HG03095 (cell line): ENCODE data around the gene SPAG16.
"Not testable (repeated sequence)": the region's sequence is repeated elsewhere in the genome, so short reads cannot be mapped to it uniquely, and the experiment has no call there.

ENCODE experiments used
- ATAC-seq: cut with Tn5 transposase; IDR thresholded peaks from one replicate; pipeline ENCODE4 v1.9.1; 2021; ENCODE audit warnings: moderate library complexity; ENCODE audit not compliant: unreplicated experiment

SPAG16 gene

DNA sequence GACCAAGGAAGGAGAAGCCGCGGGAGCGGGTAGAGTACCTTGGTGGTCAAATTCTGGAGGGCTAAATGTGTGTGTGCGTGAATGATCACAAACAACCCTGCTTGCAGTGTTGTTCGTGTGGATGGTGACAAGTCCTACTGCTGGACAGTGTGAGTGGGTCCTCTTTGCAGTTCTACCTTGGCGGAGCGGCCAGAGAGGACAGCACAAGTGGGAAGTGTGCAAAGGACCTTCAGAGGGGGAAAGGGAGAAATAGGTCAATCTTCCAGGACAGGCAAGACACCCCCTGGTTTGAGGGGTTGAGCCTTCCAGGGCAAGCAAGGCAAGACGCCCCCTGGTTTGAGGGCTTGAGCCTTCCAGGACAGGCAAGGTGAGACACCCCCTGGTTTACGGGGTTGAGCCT, 122.8 kb downstream of the SPAG16 start:
- ATAC-seq, result not testable (repeated sequence)

DNA sequence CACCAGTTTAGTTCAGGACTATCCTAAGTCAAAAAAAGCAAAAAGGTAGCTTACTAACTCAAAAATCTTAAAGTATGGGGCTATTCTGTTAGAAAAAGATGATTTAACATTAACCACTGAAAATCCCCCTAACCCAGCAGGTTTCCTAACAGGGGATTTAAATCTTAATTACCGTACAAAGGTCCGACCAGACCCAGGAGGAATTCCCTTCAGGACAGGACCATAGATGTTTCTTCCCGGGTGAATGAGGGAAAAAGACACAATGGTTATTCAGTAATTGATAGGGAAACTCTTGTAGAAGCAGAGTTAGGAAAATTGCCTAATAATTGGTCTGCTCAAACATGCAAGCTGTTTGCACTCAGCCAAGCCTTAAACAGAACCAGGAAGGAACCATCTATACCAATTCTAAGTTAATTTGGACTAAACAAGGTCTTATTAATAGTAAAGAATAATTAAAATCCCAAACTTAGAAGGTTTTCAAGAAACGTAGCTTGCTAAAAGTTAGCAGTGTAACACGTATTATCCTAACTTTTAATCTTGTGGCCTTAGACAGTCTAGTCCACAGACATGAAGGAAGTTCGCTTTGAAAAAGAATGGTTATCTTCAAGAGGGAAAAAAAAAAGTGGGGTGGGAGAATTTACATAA, 124.3 kb downstream of the SPAG16 start:
- ATAC-seq, result not testable (repeated sequence)

DNA sequence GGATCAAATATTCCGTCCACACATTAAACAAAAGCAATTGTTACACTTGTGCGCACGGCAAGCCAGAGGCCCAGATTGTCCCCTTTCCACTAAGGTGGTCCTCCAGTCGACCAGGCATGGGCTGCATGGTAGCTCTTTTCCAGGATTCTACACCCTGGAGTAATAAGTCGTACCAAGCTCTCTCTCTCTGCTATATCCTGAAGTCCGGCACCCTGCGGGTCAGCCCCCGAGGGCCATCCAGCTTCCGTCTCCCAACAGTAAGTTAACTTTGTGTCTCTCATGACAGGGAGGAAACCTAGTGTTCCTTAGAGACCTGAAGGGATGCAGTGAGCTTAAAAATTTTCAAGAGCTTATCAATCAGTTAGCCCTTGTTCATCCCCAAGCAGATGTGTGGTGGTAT, 126.4 kb downstream of the SPAG16 start:
- ATAC-seq, result not testable (repeated sequence)

DNA sequence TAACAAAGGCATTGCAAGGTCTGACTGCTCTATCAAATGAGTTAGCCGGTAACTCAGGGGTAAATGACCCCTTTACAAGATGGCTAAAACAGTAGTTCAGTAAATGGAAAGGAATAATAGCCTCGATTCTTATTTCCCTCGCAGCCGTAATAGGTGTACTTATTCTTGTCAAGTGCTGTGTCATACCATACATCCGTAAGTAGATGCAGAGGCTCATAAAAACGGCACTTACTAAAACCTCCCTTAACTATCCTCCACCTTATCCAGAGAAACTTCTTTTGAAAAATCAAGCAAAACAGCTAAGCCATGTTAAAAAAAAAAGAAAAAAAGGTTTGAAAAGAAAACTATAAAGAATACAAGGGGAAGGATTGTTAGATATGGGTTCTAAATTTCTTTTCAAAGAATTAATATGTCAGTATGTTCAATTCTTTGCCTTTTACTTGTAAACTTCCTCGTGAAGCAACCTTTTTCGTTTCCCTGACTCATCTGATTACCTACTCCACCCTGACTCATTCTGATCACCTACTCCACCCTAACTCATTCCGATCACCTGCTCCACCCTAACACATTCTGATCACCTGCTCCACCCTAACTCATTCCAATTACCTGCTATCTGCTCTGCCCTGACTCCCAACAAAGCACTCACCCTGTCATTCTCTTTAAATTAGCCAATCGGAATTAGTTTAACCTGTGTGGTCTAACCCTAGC, 127.5 kb downstream of the SPAG16 start:
- ATAC-seq, result no peak

DNA sequence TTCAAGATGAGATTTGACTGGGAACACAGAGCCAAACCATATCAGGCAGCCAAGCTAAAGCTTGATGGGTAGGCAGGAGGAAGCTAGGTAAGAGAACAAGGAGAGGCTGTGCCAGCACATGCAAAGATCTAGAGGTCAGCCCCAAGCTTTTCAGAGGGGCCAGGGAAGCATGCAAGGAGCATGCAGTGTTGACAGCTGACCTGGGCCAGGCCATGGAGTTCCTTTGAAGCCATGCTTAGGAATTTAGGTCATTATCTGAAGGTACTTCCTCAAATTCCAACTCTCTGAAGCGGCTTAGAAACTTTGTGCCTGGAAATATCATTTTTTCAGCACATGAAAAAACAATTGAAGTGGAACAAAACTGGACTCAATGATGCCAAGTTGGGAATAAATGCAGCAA, 130.8 kb downstream of the SPAG16 start:
- no peak for ATAC-seq

DNA sequence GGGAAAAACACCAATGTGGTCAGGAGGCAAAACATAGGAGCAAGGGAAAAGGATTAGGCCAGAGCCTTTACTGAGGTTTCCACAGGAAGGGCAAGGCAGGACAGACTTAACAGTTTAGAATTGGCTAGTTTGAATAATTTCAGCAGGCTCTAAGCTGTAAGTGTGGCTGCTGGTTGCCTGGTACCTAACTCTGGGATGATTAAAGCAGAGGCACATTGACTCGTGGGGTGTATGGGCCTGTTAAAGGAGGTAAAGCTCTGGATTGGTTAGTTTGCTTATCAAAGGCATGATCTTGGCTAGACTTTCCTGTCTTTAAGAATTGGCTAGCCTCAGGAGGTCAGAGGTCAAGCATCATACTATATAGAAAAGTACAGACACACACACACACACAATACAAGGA, 132.6 kb downstream of the SPAG16 start:
- no peak for ATAC-seq

DNA sequence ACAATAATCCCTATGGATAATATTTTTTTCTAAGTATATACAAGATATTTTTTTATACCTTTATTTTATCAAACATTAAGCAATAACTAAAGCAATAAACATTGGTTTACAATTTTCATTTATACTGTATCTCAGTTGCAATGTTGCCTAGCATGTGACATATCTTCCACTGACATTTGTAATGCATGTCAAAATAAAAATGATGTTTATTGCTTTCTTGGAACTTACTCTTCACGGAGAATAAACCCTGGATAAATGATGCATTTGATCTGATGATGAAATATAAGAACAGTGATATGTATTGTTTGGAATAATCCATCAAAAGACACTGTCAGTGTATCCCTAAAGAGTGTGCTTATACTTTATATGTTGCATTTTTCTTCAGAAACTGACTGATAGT, 135.7 kb downstream of the SPAG16 start:
- ATAC-seq, result no peak

DNA sequence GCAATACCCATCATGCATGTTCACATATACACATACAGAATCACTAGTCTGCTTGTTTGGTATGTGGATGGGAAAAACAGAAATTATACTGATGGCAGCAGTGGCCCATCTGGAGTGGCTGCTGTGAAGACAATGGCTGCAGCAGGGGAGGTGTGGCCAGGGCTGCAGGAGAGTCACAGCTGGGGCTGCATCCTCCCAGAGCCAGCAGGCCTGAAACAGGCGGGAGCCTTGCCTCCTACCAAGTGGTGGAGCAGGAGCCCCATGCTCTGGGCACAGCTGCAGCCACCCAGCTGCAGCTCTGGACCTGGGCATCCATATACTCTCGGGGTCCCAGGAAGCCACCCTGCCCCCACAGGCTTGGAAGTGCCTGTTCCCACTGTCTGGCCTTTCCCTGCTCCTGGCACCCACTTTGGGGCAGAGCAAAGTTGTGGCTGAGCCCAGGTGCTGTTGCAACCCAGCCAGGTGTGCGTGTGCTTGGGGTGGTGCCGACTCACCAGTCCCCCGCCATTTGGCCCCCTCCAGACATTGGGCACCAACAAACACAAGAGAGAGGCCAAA, 136.6 kb downstream of the SPAG16 start:
- no peak for ATAC-seq

DNA sequence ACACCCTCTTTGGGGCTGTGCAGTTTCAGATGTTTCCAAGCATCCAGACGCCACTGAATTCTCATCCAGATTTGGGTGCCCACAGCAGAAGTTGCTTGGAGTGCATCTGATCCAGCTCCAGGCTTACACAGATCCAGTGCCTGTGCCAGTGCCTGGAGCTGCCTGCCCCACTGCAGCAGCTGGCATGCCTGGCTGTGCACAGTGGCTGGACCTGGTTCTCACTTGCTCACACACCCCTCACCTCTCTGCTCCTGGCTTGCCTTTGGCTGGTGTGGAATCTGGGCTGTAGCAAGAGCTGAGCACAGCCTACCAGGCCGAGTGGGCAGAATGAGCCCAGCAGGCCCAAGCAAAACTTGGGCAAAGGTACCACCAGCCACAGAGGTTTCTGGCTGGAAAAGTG, 137.9 kb downstream of the SPAG16 start:
- ATAC-seq, result no peak

DNA sequence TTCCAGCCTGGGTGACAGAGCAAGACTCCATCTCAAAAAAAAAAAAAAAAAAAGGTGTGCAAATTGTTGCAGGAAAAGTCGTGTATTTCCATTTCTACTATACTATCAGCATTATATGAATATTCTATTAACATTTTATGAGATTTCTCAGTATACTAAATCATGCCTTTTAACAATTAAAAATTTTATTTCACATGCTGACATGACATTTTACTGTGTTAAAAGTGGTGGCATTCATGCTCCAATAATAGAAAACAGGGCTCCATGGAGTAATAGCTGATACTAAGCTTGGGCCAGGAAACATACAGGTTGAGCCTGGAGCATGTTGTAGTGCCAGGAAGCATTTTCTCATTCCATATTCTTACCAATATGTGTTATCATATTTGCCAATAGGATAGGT, 141.4 kb downstream of the SPAG16 start:
- no peak for ATAC-seq

DNA sequence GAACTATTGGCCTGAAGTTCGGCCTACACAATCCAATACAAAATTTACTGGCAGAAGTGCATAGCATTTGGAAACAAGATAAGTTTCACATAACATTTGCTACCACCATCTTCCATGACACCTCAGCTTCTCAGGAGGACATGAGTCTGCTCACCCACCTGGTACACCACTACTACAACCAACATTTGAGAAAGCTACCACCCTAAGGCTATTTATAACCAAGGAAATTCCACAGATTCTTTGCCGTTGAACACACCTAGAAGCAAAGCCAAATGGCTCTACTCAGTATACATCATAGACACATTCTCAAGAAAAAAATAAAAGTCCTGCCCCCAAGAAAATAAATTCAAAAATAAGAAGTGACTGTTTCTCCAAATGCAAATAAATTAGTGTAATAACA, 145.3 kb downstream of the SPAG16 start:
- no peak for ATAC-seq

DNA sequence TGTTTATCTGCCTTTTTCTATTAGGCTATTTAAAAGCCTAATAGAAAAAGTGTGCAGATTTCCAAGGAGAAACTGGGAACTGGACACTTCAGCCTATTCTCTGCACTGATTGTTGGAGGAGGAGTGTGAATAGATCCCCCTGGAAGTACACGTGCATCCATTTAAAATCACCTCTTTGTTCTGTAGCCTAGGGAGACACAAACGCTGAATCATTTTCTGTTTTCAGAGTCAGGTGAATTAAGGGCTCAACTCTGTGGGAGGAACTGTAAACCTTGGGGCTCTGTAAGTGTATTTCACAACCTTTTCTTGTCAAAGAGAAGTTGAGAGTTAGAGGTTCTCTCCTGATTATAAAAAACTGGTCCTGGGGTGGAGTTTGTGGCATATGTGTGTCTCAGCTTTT, 159.7 kb downstream of the SPAG16 start:
- no peak for ATAC-seq

DNA sequence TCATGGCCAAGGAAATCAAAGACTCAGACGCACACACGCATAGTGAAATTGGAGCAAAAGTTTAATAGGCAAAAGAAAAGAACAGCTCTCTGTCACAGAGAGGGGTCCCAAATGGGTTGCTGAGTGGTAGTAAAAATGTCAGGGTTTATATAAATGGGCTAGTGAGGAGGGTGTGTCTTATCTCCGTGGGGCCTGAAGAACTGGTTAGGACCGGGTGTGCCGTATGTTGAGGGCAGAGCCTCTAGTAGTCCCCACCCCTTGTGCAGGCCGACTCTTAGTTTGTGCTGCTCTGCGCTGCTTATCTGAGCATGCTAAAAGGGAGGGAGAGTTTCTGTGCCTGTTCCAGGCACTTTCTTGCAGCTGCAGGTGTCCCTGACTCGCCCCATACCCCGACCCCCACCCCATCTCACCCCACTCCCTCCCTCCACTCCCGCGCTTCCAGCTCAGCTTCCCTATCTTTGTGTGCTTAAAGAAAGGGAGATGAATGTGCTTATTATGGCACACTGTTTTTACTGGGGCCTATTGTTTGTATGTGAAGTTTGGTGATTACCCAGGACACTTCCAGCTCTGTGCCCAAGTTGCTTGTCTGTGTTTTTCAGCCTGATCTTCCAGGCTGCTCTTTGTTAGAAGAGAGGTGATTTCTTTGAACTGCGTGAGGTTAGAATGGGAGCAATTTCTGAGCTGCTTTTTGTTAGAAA, 167.4 kb downstream of the SPAG16 start:
- no peak for ATAC-seq

DNA sequence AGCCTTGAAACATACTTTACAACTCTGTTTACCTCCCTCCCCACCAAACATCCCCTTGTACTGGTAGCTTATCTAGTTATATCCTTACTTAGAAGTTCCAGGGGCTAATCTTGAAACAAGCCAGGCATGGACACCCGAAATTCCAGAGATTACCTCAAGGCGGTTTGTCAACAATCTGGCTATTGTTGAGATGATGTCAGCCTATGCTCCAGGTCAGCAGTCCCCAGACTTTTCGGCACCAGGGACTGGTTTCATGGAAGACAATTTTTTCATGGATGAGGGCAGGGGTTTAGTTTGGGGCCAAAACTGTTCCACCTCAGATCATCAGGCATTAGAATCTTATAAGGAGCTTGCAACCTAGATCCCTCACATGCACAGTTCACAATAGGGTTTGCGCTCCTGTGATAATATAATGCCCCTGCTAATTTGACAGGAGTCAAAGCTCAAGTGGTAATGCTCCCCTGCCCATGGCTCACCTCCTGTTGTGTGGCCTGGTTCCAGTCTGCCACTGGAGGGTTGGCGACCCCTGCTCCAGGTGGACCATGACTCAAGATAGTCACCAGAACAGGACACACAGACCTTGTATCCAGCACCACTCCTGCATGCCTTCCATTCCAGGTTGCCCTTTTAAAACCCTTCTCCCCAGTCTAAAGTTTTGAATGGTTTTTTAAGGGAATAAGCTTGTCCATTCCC, 171.2 kb downstream of the SPAG16 start:
- ATAC-seq, result no peak

DNA sequence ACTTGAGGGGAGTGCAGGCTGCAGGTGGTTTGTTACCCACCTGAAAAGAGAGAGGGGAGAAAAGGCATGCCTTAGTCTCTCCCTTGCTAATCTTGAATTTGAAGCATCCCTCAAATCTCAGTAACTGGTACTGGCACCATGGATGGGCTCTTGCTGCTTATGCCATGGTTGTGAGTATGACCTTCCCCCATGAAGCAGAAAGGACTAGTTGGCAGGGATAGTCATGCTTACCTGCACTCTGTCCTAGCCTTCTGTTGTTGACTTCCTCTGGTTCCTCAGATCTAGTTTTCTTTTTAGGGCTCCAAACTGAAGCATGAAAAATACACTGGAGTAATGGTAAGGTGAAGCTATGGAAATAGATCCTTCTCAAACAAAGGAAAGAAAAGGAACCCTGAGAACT, 191.2 kb downstream of the SPAG16 start:
- no peak for ATAC-seq

DNA sequence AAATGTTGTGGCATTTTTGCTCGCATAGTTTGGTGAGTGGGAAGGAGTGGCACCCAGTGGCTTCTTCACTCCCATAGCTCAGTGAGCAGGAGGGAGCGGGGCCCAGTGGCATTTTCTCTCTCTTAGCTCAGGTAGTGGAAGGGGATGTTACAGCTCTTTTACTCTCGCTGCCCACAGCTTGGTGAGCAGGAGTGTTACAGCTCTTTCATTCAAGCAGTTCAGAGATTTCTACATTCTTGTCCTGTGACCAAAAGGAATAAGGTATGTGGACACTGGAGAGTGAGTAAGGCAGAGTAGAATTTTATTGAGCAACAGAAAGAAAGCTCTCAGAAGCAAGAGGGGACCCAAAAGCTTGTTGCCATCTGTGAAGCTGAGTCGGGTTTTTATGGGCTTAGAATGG, 192.4 kb downstream of the SPAG16 start:
- ATAC-seq, result no peak

DNA sequence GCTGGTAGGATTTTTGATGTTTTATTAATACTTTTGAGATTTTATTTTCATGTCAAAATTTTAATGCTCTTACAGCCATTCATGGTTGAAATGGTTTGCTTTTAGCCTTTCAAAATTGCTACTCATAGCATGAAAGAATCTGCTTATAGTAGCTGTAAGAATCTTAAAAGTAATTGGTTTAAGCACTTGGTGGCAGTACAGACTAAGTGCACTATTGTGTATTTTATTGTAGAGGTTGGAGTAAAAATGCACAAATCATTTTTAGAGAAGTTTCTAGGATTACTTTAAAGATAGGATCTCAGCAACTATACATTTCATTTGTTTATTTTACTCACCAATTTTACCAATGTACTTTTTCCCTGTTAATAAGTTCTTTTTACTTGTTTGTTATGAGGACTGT, 205.8 kb downstream of the SPAG16 start:
- no peak for ATAC-seq

DNA sequence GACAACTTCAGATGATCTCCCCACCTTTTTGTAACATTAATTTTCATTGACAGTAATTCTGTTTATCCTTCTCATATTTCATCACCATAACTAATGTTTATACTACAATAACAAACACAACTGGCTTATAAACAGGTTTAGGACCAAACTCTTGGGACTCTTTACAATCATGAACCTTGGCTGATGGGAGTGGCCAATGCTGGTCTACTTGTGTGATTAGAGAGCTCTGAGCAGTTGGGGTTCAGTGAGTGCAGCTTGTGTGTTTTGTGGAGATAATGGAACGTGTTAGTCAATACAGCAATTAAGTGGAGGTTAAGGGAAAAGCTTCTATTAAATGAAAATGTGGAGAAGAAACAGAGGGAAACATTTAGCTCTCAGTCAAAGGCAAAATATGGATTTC, 207.1 kb downstream of the SPAG16 start:
- ATAC-seq, result no peak

DNA sequence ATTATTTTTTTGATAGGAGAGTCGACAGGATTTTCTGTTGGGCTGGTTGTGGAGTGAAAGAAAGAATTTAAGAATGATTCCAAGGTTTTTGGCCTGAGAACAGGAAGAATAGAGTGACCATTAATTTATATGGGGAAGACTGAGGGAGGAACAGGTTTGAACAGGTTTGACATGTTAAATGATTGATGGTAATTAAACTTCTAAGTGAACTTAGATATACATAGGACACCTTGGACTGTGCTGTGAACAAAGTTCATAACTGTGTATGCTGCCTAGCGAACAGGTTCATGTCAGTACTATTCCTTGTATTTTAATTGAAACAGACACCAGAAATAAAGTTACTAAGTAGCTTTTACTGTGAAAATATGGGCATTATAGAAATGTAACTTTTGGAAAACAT, 212.0 kb downstream of the SPAG16 start:
- no peak for ATAC-seq

DNA sequence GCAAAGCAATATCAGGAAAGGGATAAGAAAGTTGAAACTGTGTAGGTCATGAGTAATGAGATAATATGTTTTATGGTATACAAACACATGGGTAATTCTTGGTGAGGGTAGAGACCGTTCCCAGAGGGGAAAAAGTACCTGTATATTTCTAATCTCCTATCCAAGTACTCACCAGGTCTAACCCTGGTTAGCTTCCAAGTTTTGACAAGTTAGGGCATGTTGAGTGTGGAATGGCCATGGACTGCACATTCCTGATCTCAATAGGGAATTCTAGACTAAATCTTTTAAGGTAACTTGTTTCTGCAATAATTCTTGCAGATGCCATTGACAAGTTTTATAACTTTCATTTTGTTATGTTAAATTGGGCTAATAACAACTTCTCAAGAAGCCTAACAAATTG, 216.6 kb downstream of the SPAG16 start:
- no peak for ATAC-seq

DNA sequence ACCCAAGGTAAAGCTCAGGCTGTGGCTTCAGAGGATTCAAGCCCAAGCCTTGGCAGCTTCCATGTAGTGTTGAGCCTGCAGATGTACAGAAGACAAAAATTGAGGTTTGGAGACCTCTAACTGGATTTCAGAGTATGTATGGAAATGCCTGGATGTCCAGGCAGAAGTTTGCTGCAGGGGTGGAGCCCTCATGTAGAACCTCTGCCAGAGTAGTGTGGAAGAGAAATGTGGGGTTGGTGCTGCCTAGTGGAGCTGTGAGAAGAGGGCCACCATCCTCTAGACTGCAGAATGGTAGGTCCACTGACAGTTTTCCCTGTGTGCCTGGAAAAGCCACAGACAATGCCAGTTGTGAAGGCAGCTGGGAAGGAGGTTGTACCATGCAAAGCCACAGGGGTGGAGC, 239.9 kb downstream of the SPAG16 start:
- ATAC-seq, result no peak
